IMR-90 (cell line): ENCODE data around the gene GRK5. TPM values are rescaled to one million over a fixed set of nuclear protein-coding genes. Genes with fewer than 3 reads are reported as not detected.

Experiments
- ATAC-seq: fragments of 200-7000 bp; cut with Tn5 transposase; 2 replicates; pipeline ENCODE4 v1.9.1; 2020; ENCODE audit warnings: low read depth, mild to moderate bottlenecking, moderate library complexity
- BruUV-seq: library from RNA; stranded (reverse); fragments of 400-500 nt; replicated peaks from 2 replicates; lab custom pipeline; 2021; lab: Mats Ljungman, UMichigan
- CTCF ChIA-PET: fragments of 300-600 bp; formaldehyde crosslinking; extraction: SDS; loops from one replicate; lab custom pipeline; 2021; ENCODE audit warnings: antibody characterized with exemption; lab: Yijun Ruan, JAX
- POLR2A ChIA-PET: fragments of 300-600 bp; sonication (Branson Sonifier 250); formaldehyde crosslinking; loops from one replicate; lab custom pipeline; 2022; ENCODE audit warnings: antibody characterized with exemption; ENCODE audit not compliant: unreplicated experiment; lab: Charles Lee
- DNase-seq: peaks from one replicate; pipeline ENCODE4 v3.0.0; 2013
- H2AFZ ChIP-seq: replicated peaks from 2 replicates; pipeline ENCODE3; 2013; ENCODE audit warnings: low read length, mild to moderate bottlenecking; ENCODE audit not compliant: poor library complexity
- H2AK5ac ChIP-seq: 2 replicates; pipeline ENCODE4 v1.6.1; 2013; ENCODE audit warnings: low read depth, low read length, inconsistent platforms
- H2AK9ac ChIP-seq: replicated peaks from 2 replicates; pipeline ENCODE3; 2013; ENCODE audit warnings: mild to moderate bottlenecking, low read depth, low read length, moderate library complexity; ENCODE audit not compliant: poor library complexity
- H2BK120ac ChIP-seq: 2 replicates; pipeline ENCODE4 v1.6.1; 2013; ENCODE audit warnings: low read depth, low read length, inconsistent platforms
- H2BK15ac ChIP-seq: 3 replicates; pipeline ENCODE4 v1.6.1; 2013; ENCODE audit warnings: low read depth, low read length, inconsistent platforms
- H2BK20ac ChIP-seq: 2 replicates; pipeline ENCODE4 v1.6.1; 2013; ENCODE audit warnings: low read depth, mild to moderate bottlenecking, inconsistent platforms, low read length, moderate library complexity
- H2BK5ac ChIP-seq: 2 replicates; pipeline ENCODE4 v1.6.1; 2013; ENCODE audit warnings: mild to moderate bottlenecking, low read depth, low read length, inconsistent platforms; ENCODE audit not compliant: poor library complexity, severe bottlenecking
- H3K14ac ChIP-seq: replicated peaks from 2 replicates; pipeline ENCODE4 v1.6.1; 2013; ENCODE audit warnings: low read depth, low read length, inconsistent platforms
- H3K18ac ChIP-seq: 2 replicates; pipeline ENCODE4 v1.6.1; 2013; ENCODE audit warnings: low read depth, low read length, control low read depth
- H3K23ac ChIP-seq: 2 replicates; pipeline ENCODE4 v1.6.1; 2013; ENCODE audit warnings: low read depth, low read length, inconsistent platforms
- H3K27ac ChIP-seq: 2 replicates; pipeline ENCODE4 v1.5.1; 2013; ENCODE audit warnings: mild to moderate bottlenecking, control low read depth, low read length; ENCODE audit not compliant: insufficient read depth
- H3K27me3 ChIP-seq: 2 replicates; pipeline ENCODE4 v1.6.1; 2013; ENCODE audit warnings: low read length; ENCODE audit not compliant: control insufficient read depth, insufficient read depth
- H3K36me3 ChIP-seq: 2 replicates; pipeline ENCODE4 v1.6.1; 2013; ENCODE audit warnings: low read length, mixed read lengths; ENCODE audit not compliant: control insufficient read depth, insufficient read depth
- H3K4ac ChIP-seq: 2 replicates; pipeline ENCODE4 v1.6.1; 2013; ENCODE audit warnings: low read depth, low read length, inconsistent platforms
- H3K4me1 ChIP-seq: 2 replicates; pipeline ENCODE4 v1.6.1; 2013; ENCODE audit warnings: low read length, mixed read lengths; ENCODE audit not compliant: control insufficient read depth, insufficient read depth
- H3K4me2 ChIP-seq: 2 replicates; pipeline ENCODE4 v1.6.1; 2013; ENCODE audit warnings: low read depth, mild to moderate bottlenecking, control low read depth, low read length, moderate library complexity
- H3K4me3 ChIP-seq: 2 replicates; pipeline ENCODE4 v1.5.1; 2013; ENCODE audit warnings: low read depth, mild to moderate bottlenecking, control low read depth, low read length, moderate library complexity; ENCODE audit not compliant: insufficient read depth
- H3K56ac ChIP-seq: 2 replicates; pipeline ENCODE4 v1.6.1; 2013; ENCODE audit warnings: low read length, inconsistent platforms; ENCODE audit not compliant: insufficient read depth; ENCODE audit errors: extremely low read depth
- H3K79me1 ChIP-seq, 2 experiments: 2 replicates each; pipeline ENCODE4 v1.6.1; 2013; ENCODE audit warnings: low read length in 2 of 2, inconsistent platforms in 1 of 2, low read depth in 1 of 2
- H3K9ac ChIP-seq: 2 replicates; pipeline ENCODE4 v1.6.1; 2013; ENCODE audit warnings: low read depth, low read length, control low read depth
- H3K9me1 ChIP-seq: 2 replicates; pipeline ENCODE4 v1.6.1; 2013; ENCODE audit warnings: low read length, inconsistent platforms; ENCODE audit not compliant: insufficient read depth
- H3K9me3 ChIP-seq: 2 replicates; pipeline ENCODE4 v1.6.1; 2013; ENCODE audit warnings: low read length; ENCODE audit not compliant: control insufficient read depth, insufficient read depth
- H4K20me1 ChIP-seq: 2 replicates; pipeline ENCODE4 v1.6.1; 2013; ENCODE audit warnings: low read length, inconsistent platforms; ENCODE audit not compliant: insufficient read depth
- H4K5ac ChIP-seq: 2 replicates; pipeline ENCODE4 v1.6.1; 2013; ENCODE audit warnings: mild to moderate bottlenecking, low read depth, low read length, control low read depth
- H4K8ac ChIP-seq, 2 experiments: 2 replicates each; pipeline ENCODE4 v1.6.1; 2013; ENCODE audit warnings: low read depth in 2 of 2, low read length in 2 of 2, control low read depth in 1 of 2, inconsistent platforms in 1 of 2
- H4K91ac ChIP-seq: 2 replicates; pipeline ENCODE4 v1.6.1; 2013; ENCODE audit warnings: low read depth, low read length, inconsistent platforms; ENCODE audit not compliant: insufficient read depth
- BHLHE40 ChIP-seq: fragments of 150-350 bp; IDR thresholded peaks from 2 replicates; pipeline ENCODE4 v1.6.1; 2016; ENCODE audit warnings: mild to moderate bottlenecking, low read depth, low read length
- CEBPB ChIP-seq: IDR thresholded peaks from 2 replicates; pipeline ENCODE4 v1.6.1; 2012; ENCODE audit warnings: low read depth, low read length, improper control_type of control experiment
- CTCF ChIP-seq: conservative IDR thresholded peaks from 2 replicates; pipeline ENCODE4 v1.5.1; 2012; ENCODE audit warnings: mild to moderate bottlenecking, low read depth, low read length, improper control_type of control experiment
- ELK1 ChIP-seq: fragments of 150-350 bp; IDR thresholded peaks from 2 replicates; pipeline ENCODE4 v1.6.1; 2016; ENCODE audit warnings: low read depth, mild to moderate bottlenecking, low read length, moderate library complexity, borderline replicate concordance
- FOS ChIP-seq: fragments of 150-350 bp; IDR thresholded peaks from 2 replicates; pipeline ENCODE4 v1.6.1; 2016; ENCODE audit warnings: low read depth, low read length
- MAFK ChIP-seq: IDR thresholded peaks from 2 replicates; pipeline ENCODE4 v1.6.1; 2012; ENCODE audit warnings: low read depth, low read length, improper control_type of control experiment
- MAZ ChIP-seq: IDR thresholded peaks from 2 replicates; pipeline ENCODE4 v1.6.1; 2012; ENCODE audit warnings: low read depth, mild to moderate bottlenecking, low read length, improper control_type of control experiment, moderate library complexity, borderline replicate concordance
- MXI1 ChIP-seq: IDR thresholded peaks from 2 replicates; pipeline ENCODE4 v1.6.1; 2012; ENCODE audit warnings: low read depth, mild to moderate bottlenecking, low read length, moderate library complexity, borderline replicate concordance
- NFE2L2 ChIP-seq: fragments of 150-350 bp; IDR thresholded peaks from 2 replicates; pipeline ENCODE4 v1.6.1; 2016; ENCODE audit warnings: low read depth, mild to moderate bottlenecking, low read length
- RFX5 ChIP-seq: IDR thresholded peaks from 2 replicates; pipeline ENCODE4 v1.8.0; 2012; ENCODE audit warnings: low read depth, mild to moderate bottlenecking, low read length, moderate library complexity
- SMC3 ChIP-seq: fragments of 150-350 bp; IDR thresholded peaks from 2 replicates; pipeline ENCODE4 v1.6.1; 2016; ENCODE audit warnings: low read depth, mild to moderate bottlenecking, antibody characterized with exemption, low read length, moderate library complexity
- USF2 ChIP-seq: fragments of 150-350 bp; IDR thresholded peaks from 2 replicates; pipeline ENCODE4 v1.6.1; 2017; ENCODE audit warnings: mild to moderate bottlenecking, antibody characterized with exemption, low read length, low read depth
- WGBS, 2 experiments: methylation state at CpG; one replicate each; pipeline versions ENCODE4 v1.1.5 to v1.1.7; 2013; ENCODE audit warnings: missing lambda C conversion rate in 2 of 2; ENCODE audit not compliant: insufficient read length in 1 of 2; ENCODE audit errors: extremely low coverage in 2 of 2; 5-methylcytosine and 5-hydroxymethylcytosine counted together
- dilution Hi-C: fragments of 300-500 bp; cut with HindIII; formaldehyde crosslinking; loops from one replicate; pipeline ENCODE4 v1.14.3; 2018; ENCODE audit warnings: low sequenced_read_pairs; ENCODE audit not compliant: unreplicated experiment
- in situ Hi-C: fragments of 300-500 bp; cut with MboI; formaldehyde crosslinking; loops from 3 replicates; pipeline ENCODE4 v1.14.3; 2019; ENCODE audit warnings: low sequenced_read_pairs, inconsistent platforms, mixed read lengths
- intact Hi-C: fragments of 100-400 bp; cut with micrococcal nuclease; formaldehyde crosslinking; loops from 2 replicates; pipeline ENCODE4 v1.10.0; 2022
- polyA plus RNA-seq, 3 experiments: library from polyadenylated mRNA; depleted of rRNA; stranded (reverse); fragments of >200 nt; gene quantifications; 2 replicates each; pipeline ENCODE4 v1.2.3, GENCODE V29; 2012; ENCODE audit warnings: low replicate concordance in 1 of 3
- total RNA-seq: library from RNA; depleted of rRNA; stranded (reverse); fragments of >200 nt; gene quantifications from 2 replicates; pipeline ENCODE4 v1.2.3, GENCODE V29; 2012

The GRK5 gene
- total and polyA plus RNA-seq, 2 of the 4 experiments (the other 2 are of a cell fraction) = 12.9 to 16.3 TPM

GRCh38 chr10:119377958-119378736, 170.8 kb downstream of the GRK5 start:
- H3K9me3 ChIP-seq = no peaks in the 10 kb centered on the region
- in situ Hi-C loops (no loop called here), intact Hi-C loops (no loop called here), dilution Hi-C loops (no loop called here)
- TF ChIP-seq FOS = no peak
- no peak for TF ChIP-seq MAZ
- no peak for TF ChIP-seq MAFK
- no peak for TF ChIP-seq CTCF
- no peak for TF ChIP-seq CEBPB
- no peak for TF ChIP-seq RFX5
- TF ChIP-seq USF2 = no peak
- no peak for TF ChIP-seq NFE2L2
- no peak for TF ChIP-seq BHLHE40
- TF ChIP-seq SMC3 = no peak
- TF ChIP-seq MXI1 = no peak
- TF ChIP-seq ELK1 = no peak
- peaks cover 33% of the 10 kb centered on the region for H3K36me3 ChIP-seq
- WGBS, 2 experiments = 88% methylated on average over 20 of the region's 29 CpGs; no CpG with 5 or more reads in 1 of the 2 experiments
- H2BK5ac ChIP-seq = no peak overlapping the region
- H3K27ac ChIP-seq = no peak overlapping the region
- ChIA-PET POLR2A (no interaction called here), CTCF (no interaction called here)
- no peak overlapping the region for H3K56ac ChIP-seq
- H3K9me1 ChIP-seq = peaks cover 28% of the 10 kb centered on the region
- H3K4ac ChIP-seq = no peak overlapping the region
- H3K27me3 ChIP-seq = no peaks in the 10 kb centered on the region
- peak overlapping the region; percentile 54 for H2AK5ac ChIP-seq
- ATAC-seq (no peak), DNase-seq (no peak)
- no peak overlapping the region for H3K18ac ChIP-seq
- H2BK20ac ChIP-seq = 0 out of 2 replicates have a peak overlapping the region, but pooled peaks have one; percentile 2
- H3K14ac ChIP-seq = no peak overlapping the region; the same call in 1 of the 2 replicates
- H2BK15ac ChIP-seq = no peak overlapping the region; the same call in 2 of the 3 replicates
- H3K4me1 ChIP-seq = peaks cover 23% of the 10 kb centered on the region
- no peak overlapping the region for H3K23ac ChIP-seq
- peaks cover 56 to 81% of the 10 kb centered on the region in 2 experiments for H3K79me1 ChIP-seq
- H4K5ac ChIP-seq = no peak overlapping the region; the same call in 1 of the 2 replicates
- no peak overlapping the region for H4K91ac ChIP-seq
- no peak overlapping the region for H3K4me3 ChIP-seq
- no peak overlapping the region for H4K8ac ChIP-seq
- peak overlapping the region; percentile 5 for H2AFZ ChIP-seq
- no peak overlapping the region for H3K4me2 ChIP-seq
- no TSS peak for BruUV-seq
- H3K9ac ChIP-seq = no peak overlapping the region
- peak overlapping the region; percentile 25 for H2AK9ac ChIP-seq
- H2BK120ac ChIP-seq = no peak overlapping the region
- peaks cover 25% of the 10 kb centered on the region for H4K20me1 ChIP-seq
